ENCODE measurements around the gene HMGN2. TPM values are rescaled to one million over a fixed set of nuclear protein-coding genes. Genes with fewer than 3 reads are reported as not detected.

Gene HMGN2
- total and polyA plus RNA-seq, 4 donors: 51.8 to 218 (median 132) TPM

DNA sequence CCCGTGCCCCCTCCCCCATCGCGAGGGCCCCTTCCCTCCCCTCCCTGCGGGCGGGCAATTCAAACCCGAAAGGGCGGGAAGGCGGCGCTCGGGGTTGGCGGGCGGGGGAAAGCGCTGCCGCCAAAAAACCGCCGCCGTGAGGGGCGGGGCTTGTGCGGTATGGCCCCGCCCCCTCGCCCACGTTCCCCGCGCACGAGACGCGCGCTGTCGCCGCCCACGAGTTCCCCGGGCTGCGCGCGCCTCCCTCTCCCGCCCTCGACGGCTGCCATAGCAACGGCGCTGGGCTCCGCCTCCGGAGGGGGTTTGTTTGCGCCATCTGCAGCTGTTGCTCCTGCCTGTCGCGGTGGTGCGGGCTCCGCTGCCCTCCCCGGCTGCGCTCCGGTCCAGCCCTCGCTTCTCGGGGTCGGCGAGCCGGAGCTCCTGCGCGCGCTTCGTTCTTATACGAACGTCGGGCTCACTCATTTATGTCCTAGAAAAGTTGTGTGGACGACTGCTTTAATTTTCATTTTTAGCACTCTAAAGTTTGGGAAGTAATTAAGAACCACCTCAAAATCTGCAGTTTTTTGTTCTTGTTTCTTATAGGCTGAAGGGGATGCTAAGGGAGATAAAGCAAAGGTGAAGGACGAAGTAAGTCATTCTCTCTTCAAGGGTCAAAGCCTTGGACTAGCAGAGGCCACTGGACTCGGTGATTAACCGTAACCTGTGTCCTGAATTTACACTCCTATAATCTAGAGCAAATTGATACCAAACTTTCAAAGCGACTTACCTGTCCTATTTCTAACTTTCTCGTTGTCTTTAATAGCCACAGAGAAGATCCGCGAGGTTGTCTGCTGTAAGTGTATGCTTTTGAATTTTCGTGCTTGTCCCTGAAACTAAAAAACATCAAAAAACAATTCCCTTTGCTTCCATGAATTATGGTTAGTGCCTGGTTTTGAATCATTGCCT lies 933 bp downstream of the HMGN2 start:
- H3K27me3 ChIP-seq (ENCODE audit: control insufficient read depth in 4 of 4, insufficient read depth in 4 of 4, low read length in 3 of 4): no peaks in the 10 kb centered on the region
- peak overlapping the region; percentile 64 to 94 (median 75) for H3K4me3 ChIP-seq (ENCODE audit: low read depth in 1 of 3, low read length in 3 of 3)
- H3K36me3 ChIP-seq (ENCODE audit: control insufficient read depth in 4 of 4, insufficient read depth in 3 of 4, low read depth in 1 of 4, low read length in 3 of 4): peaks cover 0 to 32% (median 12%) of the 10 kb centered on the region in 4 donors
- TF ChIP-seq HNF4A (conservative IDR thresholded peaks at IDR 0.05) (peak in 1 of 2 donors; percentile 33), YY1 (IDR thresholded peaks at IDR 0.05) (no peak), NR2F2 (IDR thresholded peaks at IDR 0.05) (peak; percentile 10), FOXA2 (IDR thresholded peaks at IDR 0.05) (no peak), EGR1 (IDR thresholded peaks at IDR 0.05; ENCODE audit: low read depth in 2 of 2) (peak; percentile 78 to 94), SP1 (IDR thresholded peaks at IDR 0.05) (peak; percentile 47), ZBTB33 (IDR thresholded peaks at IDR 0.05) (no peak), RXRA (IDR thresholded peaks at IDR 0.05) (peak in 1 of 2 donors; percentile 22)
- TF ChIP-seq, protein P1, sequence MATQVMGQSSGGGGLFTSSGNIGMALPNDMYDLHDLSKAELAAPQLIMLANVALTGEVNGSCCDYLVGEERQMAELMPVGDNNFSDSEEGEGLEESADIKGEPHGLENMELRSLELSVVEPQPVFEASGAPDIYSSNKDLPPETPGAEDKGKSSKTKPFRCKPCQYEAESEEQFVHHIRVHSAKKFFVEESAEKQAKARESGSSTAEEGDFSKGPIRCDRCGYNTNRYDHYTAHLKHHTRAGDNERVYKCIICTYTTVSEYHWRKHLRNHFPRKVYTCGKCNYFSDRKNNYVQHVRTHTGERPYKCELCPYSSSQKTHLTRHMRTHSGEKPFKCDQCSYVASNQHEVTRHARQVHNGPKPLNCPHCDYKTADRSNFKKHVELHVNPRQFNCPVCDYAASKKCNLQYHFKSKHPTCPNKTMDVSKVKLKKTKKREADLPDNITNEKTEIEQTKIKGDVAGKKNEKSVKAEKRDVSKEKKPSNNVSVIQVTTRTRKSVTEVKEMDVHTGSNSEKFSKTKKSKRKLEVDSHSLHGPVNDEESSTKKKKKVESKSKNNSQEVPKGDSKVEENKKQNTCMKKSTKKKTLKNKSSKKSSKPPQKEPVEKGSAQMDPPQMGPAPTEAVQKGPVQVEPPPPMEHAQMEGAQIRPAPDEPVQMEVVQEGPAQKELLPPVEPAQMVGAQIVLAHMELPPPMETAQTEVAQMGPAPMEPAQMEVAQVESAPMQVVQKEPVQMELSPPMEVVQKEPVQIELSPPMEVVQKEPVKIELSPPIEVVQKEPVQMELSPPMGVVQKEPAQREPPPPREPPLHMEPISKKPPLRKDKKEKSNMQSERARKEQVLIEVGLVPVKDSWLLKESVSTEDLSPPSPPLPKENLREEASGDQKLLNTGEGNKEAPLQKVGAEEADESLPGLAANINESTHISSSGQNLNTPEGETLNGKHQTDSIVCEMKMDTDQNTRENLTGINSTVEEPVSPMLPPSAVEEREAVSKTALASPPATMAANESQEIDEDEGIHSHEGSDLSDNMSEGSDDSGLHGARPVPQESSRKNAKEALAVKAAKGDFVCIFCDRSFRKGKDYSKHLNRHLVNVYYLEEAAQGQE (IDR thresholded peaks at IDR 0.05): peak; percentile 61
- peak overlapping the region; percentile 100 for H3K27ac ChIP-seq (ENCODE audit: low read depth in 1 of 2, low read length in 2 of 2)
- DNase-seq (ENCODE audit: low spot score): peak; percentile 96
- no peaks in the 10 kb centered on the region for H3K9me3 ChIP-seq (ENCODE audit: control insufficient read depth in 4 of 4, low read length in 3 of 4)
- H3K9ac ChIP-seq (ENCODE audit: low read depth in 1 of 2, low read length in 2 of 2): peak overlapping the region; percentile 39 to 63
- peaks cover 1 to 39% (median 25%) of the 10 kb centered on the region in 4 donors for H3K4me1 ChIP-seq (ENCODE audit: control insufficient read depth in 4 of 4, insufficient read depth in 4 of 4, low read length in 3 of 4)
- 4% methylated on average over 71 of the region's 71 CpGs for WGBS

DNA sequence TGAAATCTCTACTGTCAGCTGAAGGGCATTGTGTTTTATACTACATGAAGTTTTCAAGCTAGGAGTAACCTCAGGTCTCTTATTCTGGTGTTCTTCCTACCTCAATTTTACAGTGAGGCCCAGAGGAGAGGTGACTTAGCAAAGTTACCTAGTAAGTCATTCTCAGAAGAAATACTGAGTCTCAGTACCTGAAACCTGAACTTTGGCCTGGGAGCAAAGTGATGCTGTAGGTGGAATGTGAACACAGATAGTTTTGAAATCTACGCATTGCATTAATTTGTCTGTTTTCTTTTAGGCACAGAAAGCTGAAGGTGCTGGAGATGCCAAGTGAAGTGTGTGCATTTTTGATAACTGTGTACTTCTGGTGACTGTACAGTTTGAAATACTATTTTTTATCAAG lies 2.6 kb downstream of the HMGN2 start:
- Histone ChIP-seq H3K36me3 (ENCODE audit: control insufficient read depth in 4 of 4, insufficient read depth in 3 of 4, low read depth in 1 of 4, low read length in 3 of 4) (peaks cover 0 to 35% (median 12%) of the 10 kb centered on the region in 4 donors), H3K27me3 (ENCODE audit: control insufficient read depth in 4 of 4, insufficient read depth in 4 of 4, low read length in 3 of 4) (no peaks in the 10 kb centered on the region), H3K4me3 (ENCODE audit: low read depth in 1 of 3, low read length in 3 of 3) (no peak overlapping the region), H3K9me3 (ENCODE audit: control insufficient read depth in 4 of 4, low read length in 3 of 4) (no peaks in the 10 kb centered on the region), H3K27ac (ENCODE audit: low read depth in 1 of 2, low read length in 2 of 2) (no peak overlapping the region), H3K9ac (ENCODE audit: low read depth in 1 of 2, low read length in 2 of 2) (no peak overlapping the region), H3K4me1 (ENCODE audit: control insufficient read depth in 4 of 4, insufficient read depth in 4 of 4, low read length in 3 of 4) (peaks cover 1 to 36% (median 25%) of the 10 kb centered on the region in 4 donors)
- 56% methylated on average over 1 of the region's 1 CpG for WGBS
- DNase-seq (ENCODE audit: low spot score): no peak
- no peak for TF ChIP-seq ZBTB33 (IDR thresholded peaks at IDR 0.05)
- TF ChIP-seq RAD21 (IDR thresholded peaks at IDR 0.05): no peak
- peak; percentile 52 for TF ChIP-seq SP1 (IDR thresholded peaks at IDR 0.05)
- TF ChIP-seq FOXA2 (IDR thresholded peaks at IDR 0.05): no peak
- TF ChIP-seq, protein P2, sequence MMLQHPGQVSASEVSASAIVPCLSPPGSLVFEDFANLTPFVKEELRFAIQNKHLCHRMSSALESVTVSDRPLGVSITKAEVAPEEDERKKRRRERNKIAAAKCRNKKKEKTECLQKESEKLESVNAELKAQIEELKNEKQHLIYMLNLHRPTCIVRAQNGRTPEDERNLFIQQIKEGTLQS (IDR thresholded peaks at IDR 0.05): no peak
- TF ChIP-seq, protein P3, sequence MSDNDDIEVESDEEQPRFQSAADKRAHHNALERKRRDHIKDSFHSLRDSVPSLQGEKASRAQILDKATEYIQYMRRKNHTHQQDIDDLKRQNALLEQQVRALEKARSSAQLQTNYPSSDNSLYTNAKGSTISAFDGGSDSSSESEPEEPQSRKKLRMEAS (IDR thresholded peaks at IDR 0.05): no peak
- no peak for TF ChIP-seq TAF1 (conservative IDR thresholded peaks at IDR 0.05)
- TF ChIP-seq JUND (IDR thresholded peaks at IDR 0.05): no peak
- TF ChIP-seq YY1 (IDR thresholded peaks at IDR 0.05): no peak
- peak in 1 of 2 donors; percentile 25 for TF ChIP-seq RXRA (IDR thresholded peaks at IDR 0.05)
- TF ChIP-seq HNF4A (conservative IDR thresholded peaks at IDR 0.05): peak; percentile 88
- TF ChIP-seq HNF4G (IDR thresholded peaks at IDR 0.05): peak; percentile 62
- TF ChIP-seq FOXA1 (IDR thresholded peaks at IDR 0.05): no peak
- TF ChIP-seq NR2F2 (IDR thresholded peaks at IDR 0.05): no peak
- no peak for TF ChIP-seq GABPA (IDR thresholded peaks at IDR 0.05 in 1 of 2, conservative IDR thresholded peaks at IDR 0.05 in 1 of 2)
- TF ChIP-seq, protein P4, sequence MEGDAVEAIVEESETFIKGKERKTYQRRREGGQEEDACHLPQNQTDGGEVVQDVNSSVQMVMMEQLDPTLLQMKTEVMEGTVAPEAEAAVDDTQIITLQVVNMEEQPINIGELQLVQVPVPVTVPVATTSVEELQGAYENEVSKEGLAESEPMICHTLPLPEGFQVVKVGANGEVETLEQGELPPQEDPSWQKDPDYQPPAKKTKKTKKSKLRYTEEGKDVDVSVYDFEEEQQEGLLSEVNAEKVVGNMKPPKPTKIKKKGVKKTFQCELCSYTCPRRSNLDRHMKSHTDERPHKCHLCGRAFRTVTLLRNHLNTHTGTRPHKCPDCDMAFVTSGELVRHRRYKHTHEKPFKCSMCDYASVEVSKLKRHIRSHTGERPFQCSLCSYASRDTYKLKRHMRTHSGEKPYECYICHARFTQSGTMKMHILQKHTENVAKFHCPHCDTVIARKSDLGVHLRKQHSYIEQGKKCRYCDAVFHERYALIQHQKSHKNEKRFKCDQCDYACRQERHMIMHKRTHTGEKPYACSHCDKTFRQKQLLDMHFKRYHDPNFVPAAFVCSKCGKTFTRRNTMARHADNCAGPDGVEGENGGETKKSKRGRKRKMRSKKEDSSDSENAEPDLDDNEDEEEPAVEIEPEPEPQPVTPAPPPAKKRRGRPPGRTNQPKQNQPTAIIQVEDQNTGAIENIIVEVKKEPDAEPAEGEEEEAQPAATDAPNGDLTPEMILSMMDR (IDR thresholded peaks at IDR 0.05; ENCODE audit: low read depth, low read length, missing input control): no peak
- no peak for TF ChIP-seq EGR1 (IDR thresholded peaks at IDR 0.05; ENCODE audit: low read depth in 2 of 2)

All from liver (tissue), 9 donors.